Neural progenitor cell (in vitro differentiated cells): ENCODE results near the gene GIT1.

Source experiments
- EZH2 ChIP-seq: fragments of 200-600 bp; sonication (generic); IDR thresholded peaks from 2 replicates; pipeline ENCODE4 v1.6.1; 2017; ENCODE audit warnings: antibody characterized with exemption, mild to moderate bottlenecking, moderate library complexity
- EZH2phosphoT487 ChIP-seq: fragments of 200-600 bp; sonication (generic); IDR thresholded peaks from 2 replicates; pipeline ENCODE4 v1.6.1; 2017; ENCODE audit warnings: antibody characterized with exemption
- TF ChIP-seq, protein P1 (sequence below): fragments of 200-600 bp; sonication (generic); IDR thresholded peaks from 2 replicates; pipeline ENCODE4 v1.5.1; 2017; ENCODE audit warnings: antibody characterized with exemption, mild to moderate bottlenecking

DNA sequence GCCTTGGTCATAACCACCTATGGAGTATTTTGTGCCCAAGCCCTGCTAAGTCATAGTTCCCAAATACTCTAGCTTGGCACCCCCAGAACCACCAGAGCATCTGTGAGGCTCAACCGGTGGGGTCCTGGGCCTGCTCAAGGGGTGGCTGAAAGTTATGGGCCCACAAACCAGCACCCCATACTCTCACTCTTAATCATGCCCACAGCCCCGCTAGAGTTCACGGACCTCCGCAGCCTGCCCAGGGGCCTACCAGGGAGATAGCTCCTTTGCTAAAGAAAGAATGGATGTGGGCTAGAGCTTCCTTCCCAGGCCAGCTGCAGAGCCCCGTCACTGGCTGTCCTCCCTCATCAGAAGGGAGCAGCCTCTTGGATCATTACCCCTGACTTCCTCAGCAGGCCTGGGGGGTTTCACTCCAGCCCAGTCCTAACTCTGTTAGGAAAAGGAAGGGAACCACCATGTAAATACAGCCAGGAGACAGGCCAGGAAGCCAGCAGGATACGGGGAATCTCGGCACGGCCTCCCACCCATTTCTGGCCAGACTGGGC is 1.4 kb downstream of the GIT1 start:
- TF ChIP-seq, protein P1, sequence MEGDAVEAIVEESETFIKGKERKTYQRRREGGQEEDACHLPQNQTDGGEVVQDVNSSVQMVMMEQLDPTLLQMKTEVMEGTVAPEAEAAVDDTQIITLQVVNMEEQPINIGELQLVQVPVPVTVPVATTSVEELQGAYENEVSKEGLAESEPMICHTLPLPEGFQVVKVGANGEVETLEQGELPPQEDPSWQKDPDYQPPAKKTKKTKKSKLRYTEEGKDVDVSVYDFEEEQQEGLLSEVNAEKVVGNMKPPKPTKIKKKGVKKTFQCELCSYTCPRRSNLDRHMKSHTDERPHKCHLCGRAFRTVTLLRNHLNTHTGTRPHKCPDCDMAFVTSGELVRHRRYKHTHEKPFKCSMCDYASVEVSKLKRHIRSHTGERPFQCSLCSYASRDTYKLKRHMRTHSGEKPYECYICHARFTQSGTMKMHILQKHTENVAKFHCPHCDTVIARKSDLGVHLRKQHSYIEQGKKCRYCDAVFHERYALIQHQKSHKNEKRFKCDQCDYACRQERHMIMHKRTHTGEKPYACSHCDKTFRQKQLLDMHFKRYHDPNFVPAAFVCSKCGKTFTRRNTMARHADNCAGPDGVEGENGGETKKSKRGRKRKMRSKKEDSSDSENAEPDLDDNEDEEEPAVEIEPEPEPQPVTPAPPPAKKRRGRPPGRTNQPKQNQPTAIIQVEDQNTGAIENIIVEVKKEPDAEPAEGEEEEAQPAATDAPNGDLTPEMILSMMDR, result no peak
- no peak for TF ChIP-seq EZH2phosphoT487
- no peak for TF ChIP-seq EZH2
